D341Med (cell line): ENCODE data around the gene KCNK18.
"Not testable (repeated sequence)": the region's sequence is repeated elsewhere in the genome, so short reads cannot be mapped to it uniquely, and the experiment has no call there.

Experiments
- DNase-seq: peaks from one replicate; pipeline ENCODE4 v3.0.0; 2012; ENCODE audit warnings: low spot score

Gene KCNK18

DNA sequence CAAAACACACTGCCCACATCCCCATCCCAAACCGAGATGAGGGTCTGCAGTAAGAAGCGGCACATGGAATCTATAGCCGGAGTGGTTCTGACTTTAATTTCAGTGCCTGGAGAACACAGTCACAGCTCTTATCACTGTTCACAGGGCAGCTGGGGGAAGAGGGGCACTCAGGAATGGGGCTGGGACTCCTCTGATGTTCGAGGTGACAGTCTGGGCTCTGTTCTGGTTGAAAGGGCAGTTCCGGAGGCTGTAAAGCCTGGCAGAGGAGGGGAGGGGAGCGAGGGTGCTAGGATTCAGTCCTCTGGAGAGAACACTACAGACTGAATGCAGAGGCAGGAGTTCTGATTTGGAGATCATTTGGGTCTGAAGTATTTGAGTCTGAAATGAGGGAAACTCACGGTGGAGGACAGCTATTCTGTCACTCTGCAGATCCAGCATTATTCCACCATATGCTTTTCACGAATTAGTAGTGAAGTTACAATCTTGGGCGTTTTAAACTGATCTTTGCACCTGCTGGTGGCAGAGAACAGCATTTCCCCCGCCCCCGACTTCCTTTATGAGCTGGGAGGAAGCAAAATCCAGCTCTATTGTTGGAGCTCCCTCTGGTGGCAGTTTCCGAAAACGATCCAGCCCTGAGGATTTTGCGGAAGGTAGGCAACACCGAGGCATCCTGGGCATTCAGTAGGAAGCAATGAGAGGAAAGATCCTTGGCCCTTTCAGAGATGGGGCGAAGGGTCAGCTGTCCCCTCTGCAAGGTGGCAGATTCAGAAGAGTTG lies 22.7 kb upstream of the KCNK18 start:
- DNase-seq, result peak; percentile 71

GRCh38 chr10:117175215-117175900 lies 21.9 kb upstream of the KCNK18 start:
- no peak for DNase-seq

GRCh38 chr10:117175901-117176534 lies 21.3 kb upstream of the KCNK18 start:
- DNase-seq, result peak; percentile 56

GRCh38 chr10:117178190-117178589 lies 19.1 kb upstream of the KCNK18 start:
- DNase-seq, result no peak

DNA sequence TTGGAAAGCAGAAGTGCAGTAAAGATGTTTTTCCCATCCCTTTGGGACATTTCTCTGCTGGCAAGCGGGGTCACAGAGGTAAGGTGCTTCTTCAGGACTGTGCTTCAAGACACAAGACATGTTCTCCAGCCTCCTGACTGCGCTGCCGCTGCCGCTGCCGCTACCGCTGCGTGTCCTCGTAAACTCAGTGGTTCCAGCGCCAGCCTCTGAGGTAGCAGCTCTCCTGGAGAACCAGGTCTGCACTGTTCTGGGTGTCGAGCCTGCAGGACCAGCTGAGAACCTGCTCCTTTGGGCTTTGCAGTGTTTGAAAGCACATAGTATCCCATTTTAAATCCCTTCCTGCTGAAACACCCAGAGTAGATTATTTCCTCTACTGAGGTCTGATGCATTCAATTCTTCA lies 13.0 kb upstream of the KCNK18 start:
- DNase-seq, result no peak

- no peak for DNase-seq
These were observed 12.5 kb upstream of the KCNK18 start for GRCh38 chr10:117184821-117185220.

DNA sequence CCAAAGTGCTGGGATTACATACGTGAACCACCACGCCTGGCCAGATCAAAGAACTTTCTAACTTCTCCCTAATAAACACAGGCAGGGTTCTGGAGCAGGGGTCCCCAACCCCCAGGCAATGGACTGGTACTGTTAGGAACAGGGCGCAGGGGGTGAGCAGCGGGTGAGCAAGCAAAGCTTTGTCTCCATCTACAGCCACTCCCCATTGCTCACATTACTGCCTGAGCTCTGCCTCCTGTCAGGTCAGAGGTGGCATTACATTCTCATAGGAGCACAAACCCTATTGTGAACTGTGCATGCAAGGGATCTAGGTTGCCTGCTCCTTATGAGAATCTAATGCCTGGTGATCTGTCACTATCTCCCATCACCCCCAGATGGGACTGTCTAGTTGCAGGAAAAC lies 11.5 kb upstream of the KCNK18 start:
- DNase-seq, result not testable (repeated sequence)

DNA sequence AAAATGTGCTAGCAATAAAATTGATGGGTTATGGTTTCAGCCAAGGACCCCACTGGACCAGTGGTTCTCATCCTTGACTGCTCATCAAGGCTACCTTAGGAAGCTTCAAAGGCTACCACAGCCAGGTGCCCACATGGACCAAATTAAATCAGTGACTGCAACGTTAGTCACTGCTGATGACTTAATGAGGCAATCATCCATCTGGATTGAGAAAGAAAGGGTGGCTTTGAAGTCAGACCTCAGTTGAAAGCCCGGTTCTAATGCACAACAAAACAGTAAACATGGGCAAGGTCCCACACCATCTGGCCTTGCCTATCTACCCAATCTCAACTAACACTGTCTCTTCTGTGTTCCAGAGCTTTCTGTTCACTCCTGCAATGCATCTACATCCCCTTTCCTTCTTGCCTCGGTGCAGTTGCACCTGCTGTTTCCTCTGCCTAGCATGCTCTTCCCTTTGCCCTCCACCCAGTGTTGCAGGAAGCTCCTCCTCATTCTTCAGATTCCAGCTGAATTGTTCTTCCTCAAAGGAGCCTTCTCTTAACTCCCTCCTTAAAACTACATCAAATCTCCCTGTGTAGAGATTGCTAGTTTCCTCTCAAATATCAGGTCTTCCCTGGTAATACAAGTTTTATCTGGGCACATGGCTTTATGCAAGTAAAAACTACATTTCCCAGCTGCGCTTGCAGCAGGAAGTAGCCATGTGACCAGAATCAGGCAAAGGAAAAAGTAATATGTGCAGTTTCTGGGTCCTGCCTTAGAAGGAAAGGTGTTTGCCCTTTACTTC lies 10.3 kb upstream of the KCNK18 start:
- no peak for DNase-seq

GRCh38 chr10:117188371-117188770 lies 8.9 kb upstream of the KCNK18 start:
- no peak for DNase-seq

DNA sequence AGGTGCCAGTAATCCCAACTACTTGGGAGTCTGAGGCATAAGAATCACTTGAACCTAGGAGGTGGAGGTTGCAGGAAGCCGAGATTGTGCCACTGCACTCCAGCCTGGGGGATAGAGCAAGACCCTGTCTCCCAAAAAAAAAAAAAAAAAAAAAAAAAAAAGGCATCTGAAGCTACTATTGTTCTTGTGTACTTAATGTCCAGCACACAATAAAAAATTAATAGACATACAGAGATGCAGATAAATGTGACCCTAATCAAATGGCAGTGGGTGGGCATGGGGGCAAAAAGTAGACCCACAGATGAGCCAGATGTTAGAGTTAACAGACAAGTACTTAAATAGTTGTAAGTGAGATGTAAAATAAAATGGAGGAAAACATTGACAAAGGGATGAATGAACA lies 7.7 kb upstream of the KCNK18 start:
- no peak for DNase-seq

GRCh38 chr10:117198088-117198487 lies 799 bp downstream of the KCNK18 start:
- DNase-seq, result no peak

GRCh38 chr10:117201826-117202225 lies 4.5 kb downstream of the KCNK18 start:
- DNase-seq, result no peak

GRCh38 chr10:117204316-117204715 lies 7.0 kb downstream of the KCNK18 start:
- no peak for DNase-seq

DNA sequence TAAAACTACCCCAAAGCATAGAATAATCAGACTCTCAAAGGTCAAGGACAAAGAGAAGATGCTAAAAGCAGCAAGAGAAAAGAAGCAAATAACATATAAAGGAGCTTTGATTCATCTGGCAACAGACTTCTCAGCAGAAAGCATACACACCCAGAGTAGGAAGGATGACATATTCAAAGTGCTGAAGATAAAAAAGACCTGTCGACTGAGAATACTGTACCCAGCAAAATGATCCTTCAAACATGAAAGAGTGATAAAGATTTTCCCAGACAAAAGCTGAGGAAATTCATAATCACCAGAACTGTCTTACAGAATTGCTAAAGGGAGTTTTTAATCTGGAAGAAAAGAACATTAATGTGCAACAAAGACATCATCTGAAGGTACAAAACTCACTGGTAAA lies 14.9 kb downstream of the KCNK18 start:
- no peak for DNase-seq

GRCh38 chr10:117214401-117214800 lies 17.1 kb downstream of the KCNK18 start:
- no peak for DNase-seq

DNA sequence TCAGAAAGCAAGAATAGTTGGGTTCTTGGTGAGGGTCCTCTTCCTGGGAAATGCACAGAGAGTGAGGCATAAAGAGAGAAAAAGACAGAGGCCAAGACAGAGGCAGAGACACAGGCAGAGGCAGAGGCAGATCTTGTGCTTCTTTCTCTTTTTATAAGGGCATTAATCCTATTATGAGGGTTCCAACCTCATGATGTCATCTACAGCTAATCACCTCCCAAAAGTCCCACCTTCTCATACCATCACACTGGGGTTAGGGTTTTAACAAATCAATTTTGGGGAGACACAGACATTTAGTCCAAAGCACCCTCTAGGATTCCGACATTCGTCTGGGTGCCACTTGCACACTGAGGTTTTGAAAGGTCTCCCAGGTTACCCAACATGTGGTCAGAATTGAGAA lies 17.8 kb downstream of the KCNK18 start:
- no peak for DNase-seq

GRCh38 chr10:117216028-117216427 lies 18.7 kb downstream of the KCNK18 start:
- no peak for DNase-seq

DNA sequence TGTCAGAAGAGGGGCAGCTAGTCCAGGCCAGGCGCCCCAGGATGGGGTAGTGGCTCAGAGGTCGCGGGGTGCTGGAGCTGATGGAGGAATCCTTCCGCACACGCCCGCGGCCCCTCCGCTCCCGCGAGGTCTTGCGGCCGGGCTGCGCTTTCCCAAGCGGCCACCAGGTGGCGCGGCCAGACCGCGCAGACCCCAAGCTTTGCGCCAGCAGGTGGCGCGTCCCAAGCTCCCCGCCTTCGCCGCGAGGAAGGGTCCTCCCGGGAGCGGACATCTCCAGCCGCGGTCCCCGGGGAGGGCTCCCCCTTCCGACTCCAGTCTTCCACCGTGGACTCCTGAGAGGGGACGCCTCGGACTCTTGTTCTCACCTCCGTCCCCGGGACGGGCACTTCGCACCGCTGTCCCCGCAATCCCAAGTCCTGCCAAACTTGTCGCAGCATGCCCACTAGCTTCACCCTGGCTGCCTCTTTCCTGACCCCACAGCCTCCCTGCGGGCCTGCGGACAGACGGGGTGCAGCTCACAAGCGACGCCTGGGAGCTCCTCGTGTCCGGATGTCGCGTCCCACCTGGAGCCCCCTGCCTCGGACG lies 19.4 kb downstream of the KCNK18 start:
- DNase-seq, result peak; percentile 89

GRCh38 chr10:117217196-117217761 lies 20.0 kb downstream of the KCNK18 start:
- DNase-seq, result no peak

GRCh38 chr10:117218654-117219053 lies 21.4 kb downstream of the KCNK18 start:
- DNase-seq, result no peak

GRCh38 chr10:117221156-117221711 lies 23.9 kb downstream of the KCNK18 start:
- DNase-seq, result no peak
